GM21825 (cell line): ENCODE measurements around the gene POU2F1.

Experiments used
- ATAC-seq: cut with Tn5 transposase; IDR thresholded peaks from one replicate; pipeline ENCODE4 v1.9.1; 2021; ENCODE audit warnings: mild to moderate bottlenecking, moderate library complexity; ENCODE audit not compliant: unreplicated experiment

POU2F1 gene

GRCh38 chr1:167220537-167221125 is at the start of gene POU2F1:
Gene POU2F1 (plus strand): TSS chr1:167220886. CDS start chr1:167220898, 12 bp downstream.
- peak; percentile 69 for ATAC-seq

GRCh38 chr1:167171286-167171929 is 49.3 kb upstream of the POU2F1 start:
- ATAC-seq, result no peak

- ATAC-seq, result no peak
Measured at GRCh38 chr1:167173516-167174184, 47.0 kb upstream of the POU2F1 start.

GRCh38 chr1:167175901-167176300 is 44.8 kb upstream of the POU2F1 start:
- no peak for ATAC-seq

GRCh38 chr1:167178831-167179230 is 41.9 kb upstream of the POU2F1 start:
- ATAC-seq, result no peak

GRCh38 chr1:167182571-167183320 is 37.9 kb upstream of the POU2F1 start:
- ATAC-seq, result no peak

GRCh38 chr1:167184081-167184480 is 36.6 kb upstream of the POU2F1 start:
- ATAC-seq, result no peak

GRCh38 chr1:167185062-167185461 is 35.6 kb upstream of the POU2F1 start:
- ATAC-seq, result no peak

- no peak for ATAC-seq
Measured at GRCh38 chr1:167185974-167186657, 34.6 kb upstream of the POU2F1 start.

- ATAC-seq, result no peak
Measured at GRCh38 chr1:167186771-167187170, 33.9 kb upstream of the POU2F1 start.

GRCh38 chr1:167190747-167191237 is 29.9 kb upstream of the POU2F1 start:
- no peak for ATAC-seq

GRCh38 chr1:167191958-167192357 is 28.7 kb upstream of the POU2F1 start:
- ATAC-seq, result no peak

- ATAC-seq, result no peak
Measured at GRCh38 chr1:167194182-167194581, 26.5 kb upstream of the POU2F1 start.

- ATAC-seq, result no peak
Measured at GRCh38 chr1:167196166-167196565, 24.5 kb upstream of the POU2F1 start.

GRCh38 chr1:167197236-167197635 is 23.4 kb upstream of the POU2F1 start:
- ATAC-seq, result no peak

- ATAC-seq, result no peak
Measured at GRCh38 chr1:167197692-167198091, 23.0 kb upstream of the POU2F1 start.

GRCh38 chr1:167198518-167199133 is 22.1 kb upstream of the POU2F1 start:
- no peak for ATAC-seq

GRCh38 chr1:167199656-167200055 is 21.0 kb upstream of the POU2F1 start:
- ATAC-seq, result no peak

- no peak for ATAC-seq
Measured at GRCh38 chr1:167200272-167200671, 20.4 kb upstream of the POU2F1 start.

GRCh38 chr1:167200749-167201148 is 19.9 kb upstream of the POU2F1 start:
- no peak for ATAC-seq
